ENCODE measurements around the gene BCL6B. TPM values are rescaled to one million over a fixed set of nuclear protein-coding genes. Genes with fewer than 3 reads are reported as not detected.

The BCL6B gene
- total RNA-seq, 1 experiment from 2014 or later, result 0.57 TPM

DNA sequence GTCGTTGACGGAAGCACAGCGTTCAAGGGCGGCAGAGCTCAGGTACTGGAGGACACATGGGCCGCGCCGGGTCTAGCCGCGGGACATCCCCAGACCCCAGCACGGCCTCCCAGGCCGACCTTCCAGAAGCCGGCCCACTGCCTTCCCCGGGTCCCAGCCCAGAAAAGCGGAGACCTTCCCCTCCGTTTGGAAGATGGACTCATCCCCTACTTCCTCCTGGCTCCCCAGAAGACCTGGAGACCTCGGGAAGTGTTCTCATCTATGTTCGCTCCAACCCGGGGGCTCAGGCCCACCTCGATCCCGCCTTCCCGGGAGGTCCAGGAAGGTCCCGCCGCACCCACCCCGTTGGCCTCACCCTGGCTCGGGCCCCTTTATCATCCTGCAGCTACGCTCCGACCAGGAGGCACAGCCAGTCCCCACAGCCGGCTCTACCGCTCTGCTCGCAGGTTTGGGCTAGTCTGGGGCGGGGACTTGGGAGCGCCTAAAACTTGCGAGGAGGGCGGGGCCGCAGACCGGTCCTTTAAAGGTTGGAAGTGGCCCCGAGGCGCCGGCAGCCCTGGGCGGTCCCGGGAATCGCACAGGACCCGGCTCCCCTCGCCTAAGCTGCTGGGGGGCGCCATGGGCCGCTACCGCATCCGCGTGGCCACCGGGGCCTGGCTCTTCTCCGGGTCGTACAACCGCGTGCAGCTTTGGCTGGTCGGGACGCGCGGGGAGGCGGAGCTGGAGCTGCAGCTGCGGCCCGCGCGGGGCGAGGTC, 27.2 kb upstream of the BCL6B start, which contains the start of gene ALOX12:
ALOX12 (plus strand) TSS at position 550 of the 756 bp plus-strand sequence; CDS start at position 619, 69 bp downstream.
- Histone ChIP-seq H3K4me2 (ENCODE audit: low read length) (no peak within 1 kb of the TSS), H3K9ac (ENCODE audit: low read length) (no peak within 1 kb of the TSS), H4K20me1 (ENCODE audit: insufficient read depth) (no peaks in the 10 kb centered on the region), H3K27ac (ENCODE audit: low read depth, low read length) (no peak within 1 kb of the TSS), H3K79me2 (ENCODE audit: insufficient read depth, low read length) (no peaks in the 10 kb centered on the region), H3K9me3 (ENCODE audit: control insufficient read depth in 1 of 2, insufficient read depth in 1 of 2, low read depth in 1 of 2, low read length in 2 of 2) (no peaks in the 10 kb centered on the region), H3K9me2 (ENCODE audit: insufficient read depth) (no peaks in the 10 kb centered on the region), H2AFZ (ENCODE audit: low read depth, low read length, poor library complexity, severe bottlenecking) (no peak within 1 kb of the TSS), H3K36me3 (ENCODE audit: control insufficient read depth in 1 of 2, insufficient read depth in 2 of 2, low read length in 2 of 2) (peaks cover 5 to 11% of the 10 kb centered on the region in 2 experiments; a peak in 2 of 4 replicates), H3K27me3 (ENCODE audit: insufficient read depth, low read length) (no peaks in the 10 kb centered on the region), H3K4me1 (ENCODE audit: control insufficient read depth in 1 of 2, insufficient read depth in 2 of 2, low read length in 2 of 2) (no peaks in the 10 kb centered on the region), H3K4me3 (replicated peaks in 1 of 2; ENCODE audit: low read depth in 1 of 2, low read length in 2 of 2) (no peak within 1 kb of the TSS)
- no peak for TF ChIP-seq EZH2 (IDR thresholded peaks at IDR 0.05)
- TF ChIP-seq SIN3A (IDR thresholded peaks at IDR 0.05; ENCODE audit: low read depth), result no peak
- TF ChIP-seq POLR2A (IDR thresholded peaks at IDR 0.05; ENCODE audit: borderline replicate concordance, extremely low read depth, insufficient read depth, insufficient read length), result no peak
- no peak for TF ChIP-seq SP1 (IDR thresholded peaks at IDR 0.05; ENCODE audit: low read depth)
- TF ChIP-seq, protein P1, sequence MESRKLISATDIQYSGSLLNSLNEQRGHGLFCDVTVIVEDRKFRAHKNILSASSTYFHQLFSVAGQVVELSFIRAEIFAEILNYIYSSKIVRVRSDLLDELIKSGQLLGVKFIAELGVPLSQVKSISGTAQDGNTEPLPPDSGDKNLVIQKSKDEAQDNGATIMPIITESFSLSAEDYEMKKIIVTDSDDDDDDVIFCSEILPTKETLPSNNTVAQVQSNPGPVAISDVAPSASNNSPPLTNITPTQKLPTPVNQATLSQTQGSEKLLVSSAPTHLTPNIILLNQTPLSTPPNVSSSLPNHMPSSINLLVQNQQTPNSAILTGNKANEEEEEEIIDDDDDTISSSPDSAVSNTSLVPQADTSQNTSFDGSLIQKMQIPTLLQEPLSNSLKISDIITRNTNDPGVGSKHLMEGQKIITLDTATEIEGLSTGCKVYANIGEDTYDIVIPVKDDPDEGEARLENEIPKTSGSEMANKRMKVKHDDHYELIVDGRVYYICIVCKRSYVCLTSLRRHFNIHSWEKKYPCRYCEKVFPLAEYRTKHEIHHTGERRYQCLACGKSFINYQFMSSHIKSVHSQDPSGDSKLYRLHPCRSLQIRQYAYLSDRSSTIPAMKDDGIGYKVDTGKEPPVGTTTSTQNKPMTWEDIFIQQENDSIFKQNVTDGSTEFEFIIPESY (IDR thresholded peaks at IDR 0.05; ENCODE audit: extremely low read depth, insufficient replicate concordance, low read length), result no peak
- TF ChIP-seq SRF (IDR thresholded peaks at IDR 0.05; ENCODE audit: low read depth), result no peak
- TF ChIP-seq FOSL1 (IDR thresholded peaks at IDR 0.05; ENCODE audit: low read depth), result no peak
- no peak for TF ChIP-seq CBX3 (IDR thresholded peaks at IDR 0.05; ENCODE audit: low read depth)
- TF ChIP-seq, protein P2, sequence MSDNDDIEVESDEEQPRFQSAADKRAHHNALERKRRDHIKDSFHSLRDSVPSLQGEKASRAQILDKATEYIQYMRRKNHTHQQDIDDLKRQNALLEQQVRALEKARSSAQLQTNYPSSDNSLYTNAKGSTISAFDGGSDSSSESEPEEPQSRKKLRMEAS (IDR thresholded peaks at IDR 0.05), result no peak
- no peak for TF ChIP-seq CEBPB (IDR thresholded peaks at IDR 0.05; ENCODE audit: low read depth)
- TF ChIP-seq YY1 (IDR thresholded peaks at IDR 0.05; ENCODE audit: extremely low read depth, insufficient replicate concordance, low read depth, low read length), result no peak
- DNase-seq (ENCODE audit: low read depth, low spot score), result no peak
- intact Hi-C loops (cut with micrococcal nuclease), result no loop called here
- RAD21 ChIA-PET (ENCODE audit: low non-redundant PET in 1 of 2, low total read pairs in 2 of 2, uncharacterized antibody in 2 of 2, unreplicated experiment in 2 of 2), result no interaction called here
- CTCF ChIA-PET, result interaction anchor here (1.4 to 1.7 kb wide), 2 partner anchors 9 to 19 kb away, joined by 4 read pairs; no protein-coding TSS in a partner anchor
- POLR2A ChIA-PET, result interaction anchor here (1.3 kb wide), 1 partner anchor 9 kb away, joined by 4 read pairs; no protein-coding TSS in a partner anchor
- ATAC-seq, result no peak
- BruUV-seq (replicated peaks), result no TSS peak
